H9 (cell line): ENCODE results near the gene TSC22D4. TPM values are rescaled to one million over a fixed set of nuclear protein-coding genes. Genes with fewer than 3 reads are reported as not detected.

Experiments used
- DNase-seq: peaks from one replicate; pipeline ENCODE4 v3.0.0-alpha.2; 2017
- H2AFZ ChIP-seq: one replicate; pipeline ENCODE4 v1.6.1; 2013; ENCODE audit warnings: mild to moderate bottlenecking, low read length, control low read depth, moderate library complexity
- H2AK5ac ChIP-seq: 2 replicates; pipeline ENCODE4 v1.6.1; 2013; ENCODE audit warnings: low read length, control low read depth, mixed read lengths; ENCODE audit not compliant: insufficient read length
- H2BK120ac ChIP-seq: one replicate; pipeline ENCODE4 v1.6.1; 2013; ENCODE audit warnings: low read depth, mild to moderate bottlenecking, low read length, control low read depth, inconsistent platforms; ENCODE audit not compliant: poor library complexity, severe bottlenecking
- H2BK12ac ChIP-seq: 2 replicates; pipeline ENCODE4 v1.6.1; 2013; ENCODE audit warnings: low read length, control low read depth, mixed read lengths, low read depth; ENCODE audit not compliant: insufficient read length
- H2BK15ac ChIP-seq: 2 replicates; pipeline ENCODE4 v1.6.1; 2013; ENCODE audit warnings: low read depth, low read length, control low read depth
- H2BK20ac ChIP-seq: one replicate; pipeline ENCODE4 v1.6.1; 2013; ENCODE audit warnings: low read depth, mild to moderate bottlenecking, low read length, control low read depth, inconsistent platforms; ENCODE audit not compliant: poor library complexity, severe bottlenecking
- H2BK5ac ChIP-seq: 2 replicates; pipeline ENCODE4 v1.6.1; 2013; ENCODE audit warnings: low read length, control low read depth, mixed read lengths; ENCODE audit not compliant: insufficient read length
- H3K14ac ChIP-seq: 2 replicates; pipeline ENCODE4 v1.6.1; 2013; ENCODE audit warnings: low read length, control low read depth; ENCODE audit not compliant: insufficient read depth
- H3K18ac ChIP-seq: 2 replicates; pipeline ENCODE4 v1.6.1; 2013; ENCODE audit warnings: low read depth, mild to moderate bottlenecking, mixed read lengths, low read length, control low read depth; ENCODE audit not compliant: insufficient read length
- H3K23ac ChIP-seq: 2 replicates; pipeline ENCODE4 v1.6.1; 2013; ENCODE audit warnings: low read length, control low read depth, mixed read lengths, low read depth; ENCODE audit not compliant: insufficient read length
- H3K23me2 ChIP-seq: 2 replicates; pipeline ENCODE4 v1.6.1; 2013; ENCODE audit warnings: low read depth, mild to moderate bottlenecking, mixed read lengths, low read length, control low read depth; ENCODE audit not compliant: insufficient read length, poor library complexity, severe bottlenecking
- H3K27ac ChIP-seq: 2 replicates; pipeline ENCODE4 v1.5.1; 2013; ENCODE audit warnings: low read length, control low read depth, mixed read lengths, low read depth; ENCODE audit not compliant: insufficient read length
- H3K27me3 ChIP-seq: 2 replicates; pipeline ENCODE4 v1.6.1; 2013; ENCODE audit warnings: low read length, control low read depth, inconsistent platforms; ENCODE audit not compliant: insufficient read depth
- H3K4ac ChIP-seq: 2 replicates; pipeline ENCODE4 v1.6.1; 2013; ENCODE audit warnings: low read depth, mild to moderate bottlenecking, control low read depth, inconsistent platforms, low read length, moderate library complexity
- H3K4me1 ChIP-seq: 2 replicates; pipeline ENCODE4 v1.6.1; 2013; ENCODE audit warnings: low read length, control low read depth, inconsistent platforms; ENCODE audit not compliant: insufficient read depth
- H3K4me2 ChIP-seq: 2 replicates; pipeline ENCODE4 v1.6.1; 2013; ENCODE audit warnings: low read length, control low read depth, mixed read lengths; ENCODE audit not compliant: insufficient read length, insufficient read depth
- H3K56ac ChIP-seq: 2 replicates; pipeline ENCODE4 v1.6.1; 2013; ENCODE audit warnings: low read depth, mild to moderate bottlenecking, mixed read lengths, low read length, control low read depth; ENCODE audit not compliant: insufficient read length
- H3K79me1 ChIP-seq: 2 replicates; pipeline ENCODE4 v1.6.1; 2013; ENCODE audit warnings: low read depth, mild to moderate bottlenecking, moderate library complexity, low read length, control low read depth, inconsistent platforms; ENCODE audit not compliant: insufficient read depth, poor library complexity, severe bottlenecking
- H3K79me2 ChIP-seq: 2 replicates; pipeline ENCODE4 v1.6.1; 2013; ENCODE audit warnings: low read length, control low read depth, inconsistent platforms; ENCODE audit not compliant: insufficient read depth
- H3K9ac ChIP-seq: 2 replicates; pipeline ENCODE4 v1.6.1; 2013; ENCODE audit warnings: low read length, control low read depth, mixed read lengths; ENCODE audit not compliant: insufficient read length; ENCODE audit errors: extremely low read depth
- H3K9me3 ChIP-seq: one replicate; pipeline ENCODE4 v1.6.1; 2013; ENCODE audit warnings: low read depth, low read length, inconsistent platforms; ENCODE audit not compliant: control insufficient read depth
- H3T11ph ChIP-seq: one replicate; pipeline ENCODE4 v1.6.1; 2013; ENCODE audit warnings: mild to moderate bottlenecking, low read length, control low read depth, inconsistent platforms
- H4K20me1 ChIP-seq: one replicate; pipeline ENCODE4 v1.6.1; 2013; ENCODE audit not compliant: control insufficient read depth, insufficient read length, insufficient read depth
- H4K5ac ChIP-seq: 2 replicates; pipeline ENCODE4 v1.6.1; 2013; ENCODE audit warnings: low read depth, mild to moderate bottlenecking, mixed read lengths, low read length, control low read depth; ENCODE audit not compliant: insufficient read length
- H4K8ac ChIP-seq: replicated peaks from 2 replicates; pipeline ENCODE4 v1.6.1; 2013; ENCODE audit warnings: low read length, control low read depth, mixed read lengths, low read depth; ENCODE audit not compliant: insufficient read length
- H4K91ac ChIP-seq: 2 replicates; pipeline ENCODE4 v1.6.1; 2013; ENCODE audit warnings: low read depth, mild to moderate bottlenecking, moderate library complexity, mixed read lengths, low read length, control low read depth; ENCODE audit not compliant: insufficient read length
- H3K27ac Mint-ChIP-seq, 3 experiments: 2 replicates in 2 of 3; 3 replicates in 1 of 3; pipeline ENCODE4 v1.8.0; 2020 to 2021; ENCODE audit warnings: mixed read lengths in 3 of 3, mild to moderate bottlenecking in 1 of 3, moderate library complexity in 1 of 3
- H3K27me3 Mint-ChIP-seq: 2 replicates; pipeline ENCODE4 v1.8.0; 2021; ENCODE audit warnings: low read depth, mild to moderate bottlenecking, moderate library complexity, mixed read lengths
- H3K36me3 Mint-ChIP-seq, 3 experiments: 2 replicates in 2 of 3; 3 replicates in 1 of 3; pipeline ENCODE4 v1.8.0; 2020 to 2021; ENCODE audit warnings: low read depth in 3 of 3, mixed read lengths in 3 of 3; ENCODE audit not compliant: insufficient read depth in 1 of 3
- H3K4me1 Mint-ChIP-seq, 2 experiments: 2 replicates each; pipeline ENCODE4 v1.8.0; 2020; ENCODE audit warnings: mixed read lengths in 2 of 2
- H3K4me3 Mint-ChIP-seq, 2 experiments: 2 replicates in 1 of 2; 3 replicates in 1 of 2; pipeline ENCODE4 v1.8.0; 2020 to 2021; ENCODE audit warnings: mild to moderate bottlenecking in 2 of 2, mixed read lengths in 2 of 2, moderate library complexity in 1 of 2
- H3K9me3 Mint-ChIP-seq, 2 experiments: 2 replicates in 1 of 2; 3 replicates in 1 of 2; pipeline ENCODE4 v1.8.0; 2020; ENCODE audit warnings: mild to moderate bottlenecking in 2 of 2, mixed read lengths in 2 of 2, moderate library complexity in 1 of 2
- CTCF ChIP-seq: fragments of 200-600 bp; sonication (generic); conservative IDR thresholded peaks from 3 replicates; pipeline ENCODE4 v1.8.0; 2021; ENCODE audit warnings: antibody characterized with exemption, mild to moderate bottlenecking
- WGBS: extraction: QIAGEN DNeasy Blood & Tissue Kit; methylation state at CpG from one replicate; pipeline ENCODE4 v1.1.7; 2013; ENCODE audit warnings: missing lambda C conversion rate, low lambda C conversion rate, mixed read lengths; ENCODE audit not compliant: insufficient read length; ENCODE audit errors: extremely low coverage; 5-methylcytosine and 5-hydroxymethylcytosine counted together
- total RNA-seq: library from RNA; stranded (reverse); gene quantifications from 2 replicates; pipeline ENCODE4 v1.2.1, GENCODE V29; 2021

The TSC22D4 gene
- total RNA-seq, 1 experiment from 2014 or later = 17.5 TPM

- Histone ChIP-seq H3K18ac (no peak overlapping the region), H3K27ac (no peak overlapping the region), H3K9ac (no peak overlapping the region), H4K5ac (no peak overlapping the region), H3K9me3 (no peaks in the 10 kb centered on the region), H3K79me2 (no peaks in the 10 kb centered on the region; the same call in 1 of the 2 replicates), H2BK120ac (no peak overlapping the region), H2AFZ (no peak overlapping the region), H2BK12ac (no peak overlapping the region), H4K91ac (no peak overlapping the region), H3K23ac (no peak overlapping the region), H3K79me1 (peaks cover 3% of the 10 kb centered on the region), H3T11ph (no peak overlapping the region), H3K4me2 (peak overlapping the region; percentile 68), H4K8ac (no peak overlapping the region), H2AK5ac (no peak overlapping the region), H2BK5ac (no peak overlapping the region), H3K27me3 (no peaks in the 10 kb centered on the region), H2BK15ac (no peak overlapping the region), H2BK20ac (no peak overlapping the region), H3K56ac (no peak overlapping the region), H3K14ac (no peak overlapping the region), H3K23me2 (peaks cover 4% of the 10 kb centered on the region), H4K20me1 (no peaks in the 10 kb centered on the region), H3K4ac (no peak overlapping the region), H3K4me1 (no peaks in the 10 kb centered on the region)
- no peak for TF ChIP-seq CTCF
- Mint-ChIP-seq H3K27me3 (peaks cover 25% of the 10 kb centered on the region), H3K27ac (no peak overlapping the region; a peak in 1 of 7 replicates), H3K36me3 (peaks cover 15 to 24% (median 18%) of the 10 kb centered on the region in 3 experiments), H3K4me3 (peak overlapping the region; percentile 95 to 98; a peak in 3 of 5 replicates), H3K4me1 (peaks cover 21 to 25% of the 10 kb centered on the region in 2 experiments), H3K9me3 (peaks cover 4 to 14% of the 10 kb centered on the region in 2 experiments; a peak in 3 of 5 replicates)
- DNase-seq = no peak
- WGBS = no CpG with 5 or more reads among the region's 16 CpGs
These were observed 51.2 kb downstream of the TSC22D4 start for GRCh38 chr7:100427762-100428198.
